MM.1S (cell line): ENCODE measurements around the gene NRSN1.

ENCODE experiments used
- DNase-seq: peaks from one replicate; pipeline ENCODE4 v3.0.0-alpha.2; 2015
- H2AFZ ChIP-seq: fragments of 300-600 bp; sonication (generic); 2 replicates; pipeline ENCODE4 v1.6.0; 2016; ENCODE audit warnings: antibody characterized with exemption, low read length
- H3F3A ChIP-seq: fragments of 300-600 bp; sonication (generic); 2 replicates; pipeline ENCODE4 v1.6.1; 2016; ENCODE audit warnings: mild to moderate bottlenecking, antibody characterized with exemption, low read length, moderate library complexity, mixed read lengths; ENCODE audit not compliant: insufficient read depth
- H3K27ac ChIP-seq: fragments of 300-600 bp; sonication (generic); 2 replicates; pipeline ENCODE4 v1.5.1; 2016; ENCODE audit warnings: mild to moderate bottlenecking, low read length
- H3K27me3 ChIP-seq: fragments of 300-600 bp; sonication (generic); replicated peaks from 2 replicates; pipeline ENCODE4 v1.6.0; 2016; ENCODE audit warnings: low read length; ENCODE audit not compliant: insufficient read depth
- H3K36me3 ChIP-seq: fragments of 300-600 bp; sonication (generic); replicated peaks from 2 replicates; pipeline ENCODE4 v1.6.1; 2016; ENCODE audit warnings: mild to moderate bottlenecking, low read length, mixed read lengths; ENCODE audit not compliant: insufficient read depth
- H3K4me1 ChIP-seq: fragments of 300-600 bp; sonication (generic); 2 replicates; pipeline ENCODE4 v1.6.1; 2016; ENCODE audit warnings: low read length, mixed read lengths
- H3K4me2 ChIP-seq: fragments of 300-600 bp; sonication (generic); 2 replicates; pipeline ENCODE4 v1.6.0; 2016; ENCODE audit warnings: low read depth, low read length
- H3K4me3 ChIP-seq: fragments of 300-600 bp; sonication (generic); 2 replicates; pipeline ENCODE4 v1.5.1; 2016; ENCODE audit warnings: low read length, mixed read lengths
- H3K79me2 ChIP-seq: fragments of 300-600 bp; sonication (generic); 2 replicates; pipeline ENCODE4 v1.6.1; 2016; ENCODE audit warnings: mixed run types, low read length, mixed read lengths
- H3K9ac ChIP-seq: fragments of 300-600 bp; sonication (generic); 2 replicates; pipeline ENCODE4 v1.6.1; 2016; ENCODE audit warnings: low read length, mixed read lengths
- H3K9me2 ChIP-seq: fragments of 300-600 bp; sonication (generic); replicated peaks from 2 replicates; pipeline ENCODE4 v1.6.1; 2016; ENCODE audit warnings: mild to moderate bottlenecking, low read length, mixed read lengths; ENCODE audit not compliant: insufficient read depth
- H3K9me3 ChIP-seq: fragments of 300-600 bp; sonication (generic); replicated peaks from 2 replicates; pipeline ENCODE4 v1.6.1; 2016; ENCODE audit warnings: mild to moderate bottlenecking, low read length, mixed read lengths; ENCODE audit not compliant: insufficient read depth
- H4K20me1 ChIP-seq: fragments of 300-600 bp; sonication (generic); 2 replicates; pipeline ENCODE4 v1.6.1; 2016; ENCODE audit warnings: mild to moderate bottlenecking, low read length, moderate library complexity, mixed read lengths; ENCODE audit not compliant: insufficient read depth
- CTCF ChIP-seq: fragments of 300-600 bp; sonication (generic); IDR thresholded peaks from 2 replicates; pipeline ENCODE4 v1.5.1; 2016; ENCODE audit warnings: antibody characterized with exemption, low read length, mixed read lengths
- EZH2 ChIP-seq: fragments of 300-600 bp; sonication (generic); optimal IDR thresholded peaks from 2 replicates; pipeline ENCODE3; 2017; ENCODE audit warnings: low read depth, mild to moderate bottlenecking, antibody characterized with exemption, low read length, mixed read lengths
- EZH2phosphoT487 ChIP-seq: fragments of 300-600 bp; sonication (generic); IDR thresholded peaks from 2 replicates; pipeline ENCODE4 v1.6.1; 2018; ENCODE audit warnings: antibody characterized with exemption, low read length

The NRSN1 gene

GRCh38 chr6:24125980-24126379, at the start of gene NRSN1:
Gene NRSN1 (plus strand): TSS chr6:24126215. CDS start chr6:24134328, 8,113 bp downstream.
- Histone ChIP-seq H3K4me2 (no peak within 1 kb of the TSS), H3K79me2 (no peaks in the 10 kb centered on the region), H3F3A (no peaks in the 10 kb centered on the region), H3K4me1 (no peaks in the 10 kb centered on the region), H3K4me3 (no peak within 1 kb of the TSS; the same call in 1 of the 2 replicates), H3K36me3 (no peaks in the 10 kb centered on the region), H3K27ac (no peak within 1 kb of the TSS), H4K20me1 (no peaks in the 10 kb centered on the region), H3K27me3 (no peaks in the 10 kb centered on the region), H3K9ac (no peak within 1 kb of the TSS), H3K9me2 (no peaks in the 10 kb centered on the region), H3K9me3 (no peaks in the 10 kb centered on the region), H2AFZ (no peak within 1 kb of the TSS)
- no peak for TF ChIP-seq CTCF
- no peak for TF ChIP-seq EZH2phosphoT487
- TF ChIP-seq EZH2, result no peak
- DNase-seq, result no peak

GRCh38 chr6:24078200-24078599, 47.8 kb upstream of the NRSN1 start:
- Histone ChIP-seq H3K9me2 (no peaks in the 10 kb centered on the region), H3K79me2 (no peaks in the 10 kb centered on the region), H3K27me3 (no peaks in the 10 kb centered on the region), H3K4me3 (no peak overlapping the region), H3K9me3 (no peaks in the 10 kb centered on the region), H3K36me3 (no peaks in the 10 kb centered on the region), H3K4me2 (no peak overlapping the region), H2AFZ (no peak overlapping the region), H3K4me1 (no peaks in the 10 kb centered on the region), H3F3A (no peaks in the 10 kb centered on the region), H3K9ac (no peak overlapping the region), H4K20me1 (no peaks in the 10 kb centered on the region), H3K27ac (no peak overlapping the region)
- DNase-seq, result no peak
- TF ChIP-seq EZH2, result no peak
- no peak for TF ChIP-seq CTCF
- TF ChIP-seq EZH2phosphoT487, result no peak

GRCh38 chr6:24079076-24079475, 46.9 kb upstream of the NRSN1 start:
- no peaks in the 10 kb centered on the region for H3F3A ChIP-seq
- TF ChIP-seq CTCF (no peak), EZH2phosphoT487 (no peak), EZH2 (no peak)
- no peak for DNase-seq
- H3K9ac ChIP-seq, result no peak overlapping the region
- H3K4me3 ChIP-seq, result no peak overlapping the region
- no peaks in the 10 kb centered on the region for H3K36me3 ChIP-seq
- no peaks in the 10 kb centered on the region for H3K9me3 ChIP-seq
- no peaks in the 10 kb centered on the region for H3K9me2 ChIP-seq
- no peaks in the 10 kb centered on the region for H4K20me1 ChIP-seq
- no peaks in the 10 kb centered on the region for H3K4me1 ChIP-seq
- no peak overlapping the region for H2AFZ ChIP-seq
- no peaks in the 10 kb centered on the region for H3K27me3 ChIP-seq
- no peak overlapping the region for H3K27ac ChIP-seq
- no peaks in the 10 kb centered on the region for H3K79me2 ChIP-seq
- H3K4me2 ChIP-seq, result no peak overlapping the region
